ENCODE measurements around the gene FBXL13. TPM values are rescaled to one million over a fixed set of nuclear protein-coding genes. Genes with fewer than 3 reads are reported as not detected.

Gene FBXL13
- total and polyA plus RNA-seq, 2 experiments from 2014 or later: 1.2 to 2.5 TPM

DNA sequence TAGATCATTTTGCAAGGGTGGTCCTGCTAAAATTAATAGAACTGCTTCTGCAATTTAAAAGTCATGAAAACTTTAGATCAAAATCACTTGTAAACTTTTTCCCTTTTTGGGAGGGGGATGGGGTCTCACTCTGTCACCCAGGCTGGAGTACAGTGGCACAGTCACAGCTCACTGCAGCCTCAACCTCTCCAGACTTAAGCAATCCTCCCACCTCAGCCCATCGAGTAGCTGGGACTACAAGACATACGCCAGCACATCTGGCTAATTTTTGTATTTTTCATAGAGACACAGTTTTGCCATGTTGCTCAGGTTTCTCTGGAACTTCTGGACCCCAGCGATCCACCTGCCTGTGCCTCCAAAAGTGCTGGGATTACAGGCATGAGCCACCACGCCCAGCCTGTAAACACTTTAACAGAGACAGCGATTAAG lies 82.1 kb downstream of the FBXL13 start:
- no peaks in the 10 kb centered on the region for H4K20me1 ChIP-seq (replicated peaks; ENCODE audit: insufficient read depth)
- no peak for DNase-seq (ENCODE audit: low spot score)
- H3K9me3 Mint-ChIP-seq: no peaks in the 10 kb centered on the region; the same call in 2 of the 3 replicates
- H3K4me1 Mint-ChIP-seq: no peaks in the 10 kb centered on the region
- no peaks in the 10 kb centered on the region for H3K4me1 ChIP-seq (ENCODE audit: insufficient read depth)
- peaks cover 3% of the 10 kb centered on the region for H3K27me3 Mint-ChIP-seq (ENCODE audit: insufficient read depth, low read depth, poor library complexity)
- H3K36me3 Mint-ChIP-seq (ENCODE audit: low read depth): no peaks in the 10 kb centered on the region
- no peak overlapping the region for H3K4me3 ChIP-seq
- H3K27ac ChIP-seq (ENCODE audit: low read depth): no peak overlapping the region
- no peaks in the 10 kb centered on the region for H3F3A ChIP-seq (replicated peaks; ENCODE audit: low read depth)
- no peak overlapping the region; the same call in 1 of the 2 replicates for H2AFZ ChIP-seq
- 0 out of 2 replicates have a peak, but pooled peaks cover 7% of the 10 kb centered on the region for H3K9me2 ChIP-seq (ENCODE audit: insufficient read depth)
- no peak overlapping the region for H3K4me2 ChIP-seq
- H3K79me2 ChIP-seq (replicated peaks; ENCODE audit: insufficient read depth): no peaks in the 10 kb centered on the region
- no peak overlapping the region for H3K27ac Mint-ChIP-seq
- no peaks in the 10 kb centered on the region for H3K36me3 ChIP-seq (ENCODE audit: insufficient read depth)
- H3K4me3 Mint-ChIP-seq: no peak overlapping the region
- H3K27me3 ChIP-seq (ENCODE audit: insufficient read depth): no peaks in the 10 kb centered on the region
- no peak for ATAC-seq
- TF ChIP-seq ZNF114 (CRISPR knock-in tag; IDR thresholded peaks at IDR 0.05) (no peak), EZH2 (IDR thresholded peaks at IDR 0.05; ENCODE audit: low read depth, unreplicated experiment) (no peak), POLR2AphosphoS5 (IDR thresholded peaks at IDR 0.05; ENCODE audit: low read depth) (no peak), ZNF331 (CRISPR knock-in tag; IDR thresholded peaks at IDR 0.05; ENCODE audit: low read depth) (no peak), NANOG (IDR thresholded peaks at IDR 0.05; ENCODE audit: borderline replicate concordance) (no peak), JUNB (IDR thresholded peaks at IDR 0.05; ENCODE audit: unreplicated experiment) (no peak), EZH2phosphoT487 (IDR thresholded peaks at IDR 0.05; ENCODE audit: unreplicated experiment) (no peak), CREB1 (CRISPR knock-in tag; IDR thresholded peaks at IDR 0.05; ENCODE audit: low read depth) (no peak), STAT1 (IDR thresholded peaks at IDR 0.05; ENCODE audit: unreplicated experiment) (no peak)
- TF ChIP-seq, protein P1, sequence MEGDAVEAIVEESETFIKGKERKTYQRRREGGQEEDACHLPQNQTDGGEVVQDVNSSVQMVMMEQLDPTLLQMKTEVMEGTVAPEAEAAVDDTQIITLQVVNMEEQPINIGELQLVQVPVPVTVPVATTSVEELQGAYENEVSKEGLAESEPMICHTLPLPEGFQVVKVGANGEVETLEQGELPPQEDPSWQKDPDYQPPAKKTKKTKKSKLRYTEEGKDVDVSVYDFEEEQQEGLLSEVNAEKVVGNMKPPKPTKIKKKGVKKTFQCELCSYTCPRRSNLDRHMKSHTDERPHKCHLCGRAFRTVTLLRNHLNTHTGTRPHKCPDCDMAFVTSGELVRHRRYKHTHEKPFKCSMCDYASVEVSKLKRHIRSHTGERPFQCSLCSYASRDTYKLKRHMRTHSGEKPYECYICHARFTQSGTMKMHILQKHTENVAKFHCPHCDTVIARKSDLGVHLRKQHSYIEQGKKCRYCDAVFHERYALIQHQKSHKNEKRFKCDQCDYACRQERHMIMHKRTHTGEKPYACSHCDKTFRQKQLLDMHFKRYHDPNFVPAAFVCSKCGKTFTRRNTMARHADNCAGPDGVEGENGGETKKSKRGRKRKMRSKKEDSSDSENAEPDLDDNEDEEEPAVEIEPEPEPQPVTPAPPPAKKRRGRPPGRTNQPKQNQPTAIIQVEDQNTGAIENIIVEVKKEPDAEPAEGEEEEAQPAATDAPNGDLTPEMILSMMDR (conservative IDR thresholded peaks at IDR 0.05; ENCODE audit: low read depth in 2 of 2): no peak
- TF ChIP-seq, protein P2, sequence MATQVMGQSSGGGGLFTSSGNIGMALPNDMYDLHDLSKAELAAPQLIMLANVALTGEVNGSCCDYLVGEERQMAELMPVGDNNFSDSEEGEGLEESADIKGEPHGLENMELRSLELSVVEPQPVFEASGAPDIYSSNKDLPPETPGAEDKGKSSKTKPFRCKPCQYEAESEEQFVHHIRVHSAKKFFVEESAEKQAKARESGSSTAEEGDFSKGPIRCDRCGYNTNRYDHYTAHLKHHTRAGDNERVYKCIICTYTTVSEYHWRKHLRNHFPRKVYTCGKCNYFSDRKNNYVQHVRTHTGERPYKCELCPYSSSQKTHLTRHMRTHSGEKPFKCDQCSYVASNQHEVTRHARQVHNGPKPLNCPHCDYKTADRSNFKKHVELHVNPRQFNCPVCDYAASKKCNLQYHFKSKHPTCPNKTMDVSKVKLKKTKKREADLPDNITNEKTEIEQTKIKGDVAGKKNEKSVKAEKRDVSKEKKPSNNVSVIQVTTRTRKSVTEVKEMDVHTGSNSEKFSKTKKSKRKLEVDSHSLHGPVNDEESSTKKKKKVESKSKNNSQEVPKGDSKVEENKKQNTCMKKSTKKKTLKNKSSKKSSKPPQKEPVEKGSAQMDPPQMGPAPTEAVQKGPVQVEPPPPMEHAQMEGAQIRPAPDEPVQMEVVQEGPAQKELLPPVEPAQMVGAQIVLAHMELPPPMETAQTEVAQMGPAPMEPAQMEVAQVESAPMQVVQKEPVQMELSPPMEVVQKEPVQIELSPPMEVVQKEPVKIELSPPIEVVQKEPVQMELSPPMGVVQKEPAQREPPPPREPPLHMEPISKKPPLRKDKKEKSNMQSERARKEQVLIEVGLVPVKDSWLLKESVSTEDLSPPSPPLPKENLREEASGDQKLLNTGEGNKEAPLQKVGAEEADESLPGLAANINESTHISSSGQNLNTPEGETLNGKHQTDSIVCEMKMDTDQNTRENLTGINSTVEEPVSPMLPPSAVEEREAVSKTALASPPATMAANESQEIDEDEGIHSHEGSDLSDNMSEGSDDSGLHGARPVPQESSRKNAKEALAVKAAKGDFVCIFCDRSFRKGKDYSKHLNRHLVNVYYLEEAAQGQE (IDR thresholded peaks at IDR 0.05; ENCODE audit: unreplicated experiment): no peak
- TF ChIP-seq, protein P3, sequence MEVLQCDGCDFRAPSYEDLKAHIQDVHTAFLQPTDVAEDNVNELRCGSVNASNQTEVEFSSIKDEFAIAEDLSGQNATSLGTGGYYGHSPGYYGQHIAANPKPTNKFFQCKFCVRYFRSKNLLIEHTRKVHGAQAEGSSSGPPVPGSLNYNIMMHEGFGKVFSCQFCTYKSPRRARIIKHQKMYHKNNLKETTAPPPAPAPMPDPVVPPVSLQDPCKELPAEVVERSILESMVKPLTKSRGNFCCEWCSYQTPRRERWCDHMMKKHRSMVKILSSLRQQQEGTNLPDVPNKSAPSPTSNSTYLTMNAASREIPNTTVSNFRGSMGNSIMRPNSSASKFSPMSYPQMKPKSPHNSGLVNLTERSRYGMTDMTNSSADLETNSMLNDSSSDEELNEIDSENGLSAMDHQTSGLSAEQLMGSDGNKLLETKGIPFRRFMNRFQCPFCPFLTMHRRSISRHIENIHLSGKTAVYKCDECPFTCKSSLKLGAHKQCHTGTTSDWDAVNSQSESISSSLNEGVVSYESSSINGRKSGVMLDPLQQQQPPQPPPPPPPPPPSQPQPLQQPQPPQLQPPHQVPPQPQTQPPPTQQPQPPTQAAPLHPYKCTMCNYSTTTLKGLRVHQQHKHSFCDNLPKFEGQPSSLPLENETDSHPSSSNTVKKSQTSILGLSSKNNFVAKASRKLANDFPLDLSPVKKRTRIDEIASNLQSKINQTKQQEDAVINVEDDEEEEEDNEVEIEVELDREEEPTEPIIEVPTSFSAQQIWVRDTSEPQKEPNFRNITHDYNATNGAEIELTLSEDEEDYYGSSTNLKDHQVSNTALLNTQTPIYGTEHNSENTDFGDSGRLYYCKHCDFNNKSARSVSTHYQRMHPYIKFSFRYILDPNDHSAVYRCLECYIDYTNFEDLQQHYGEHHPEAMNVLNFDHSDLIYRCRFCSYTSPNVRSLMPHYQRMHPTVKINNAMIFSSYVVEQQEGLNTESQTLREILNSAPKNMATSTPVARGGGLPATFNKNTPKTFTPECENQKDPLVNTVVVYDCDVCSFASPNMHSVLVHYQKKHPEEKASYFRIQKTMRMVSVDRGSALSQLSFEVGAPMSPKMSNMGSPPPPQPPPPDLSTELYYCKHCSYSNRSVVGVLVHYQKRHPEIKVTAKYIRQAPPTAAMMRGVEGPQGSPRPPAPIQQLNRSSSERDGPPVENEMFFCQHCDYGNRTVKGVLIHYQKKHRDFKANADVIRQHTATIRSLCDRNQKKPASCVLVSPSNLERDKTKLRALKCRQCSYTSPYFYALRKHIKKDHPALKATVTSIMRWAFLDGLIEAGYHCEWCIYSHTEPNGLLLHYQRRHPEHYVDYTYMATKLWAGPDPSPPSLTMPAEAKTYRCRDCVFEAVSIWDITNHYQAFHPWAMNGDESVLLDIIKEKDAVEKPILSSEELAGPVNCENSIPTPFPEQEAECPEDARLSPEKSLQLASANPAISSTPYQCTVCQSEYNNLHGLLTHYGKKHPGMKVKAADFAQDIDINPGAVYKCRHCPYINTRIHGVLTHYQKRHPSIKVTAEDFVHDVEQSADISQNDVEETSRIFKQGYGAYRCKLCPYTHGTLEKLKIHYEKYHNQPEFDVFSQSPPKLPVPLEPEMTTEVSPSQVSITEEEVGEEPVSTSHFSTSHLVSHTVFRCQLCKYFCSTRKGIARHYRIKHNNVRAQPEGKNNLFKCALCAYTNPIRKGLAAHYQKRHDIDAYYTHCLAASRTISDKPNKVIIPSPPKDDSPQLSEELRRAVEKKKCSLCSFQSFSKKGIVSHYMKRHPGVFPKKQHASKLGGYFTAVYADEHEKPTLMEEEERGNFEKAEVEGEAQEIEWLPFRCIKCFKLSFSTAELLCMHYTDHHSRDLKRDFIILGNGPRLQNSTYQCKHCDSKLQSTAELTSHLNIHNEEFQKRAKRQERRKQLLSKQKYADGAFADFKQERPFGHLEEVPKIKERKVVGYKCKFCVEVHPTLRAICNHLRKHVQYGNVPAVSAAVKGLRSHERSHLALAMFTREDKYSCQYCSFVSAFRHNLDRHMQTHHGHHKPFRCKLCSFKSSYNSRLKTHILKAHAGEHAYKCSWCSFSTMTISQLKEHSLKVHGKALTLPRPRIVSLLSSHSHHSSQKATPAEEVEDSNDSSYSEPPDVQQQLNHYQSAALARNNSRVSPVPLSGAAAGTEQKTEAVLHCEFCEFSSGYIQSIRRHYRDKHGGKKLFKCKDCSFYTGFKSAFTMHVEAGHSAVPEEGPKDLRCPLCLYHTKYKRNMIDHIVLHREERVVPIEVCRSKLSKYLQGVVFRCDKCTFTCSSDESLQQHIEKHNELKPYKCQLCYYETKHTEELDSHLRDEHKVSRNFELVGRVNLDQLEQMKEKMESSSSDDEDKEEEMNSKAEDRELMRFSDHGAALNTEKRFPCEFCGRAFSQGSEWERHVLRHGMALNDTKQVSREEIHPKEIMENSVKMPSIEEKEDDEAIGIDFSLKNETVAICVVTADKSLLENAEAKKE (CRISPR knock-in tag; IDR thresholded peaks at IDR 0.05): no peak
- TF ChIP-seq, protein P4, sequence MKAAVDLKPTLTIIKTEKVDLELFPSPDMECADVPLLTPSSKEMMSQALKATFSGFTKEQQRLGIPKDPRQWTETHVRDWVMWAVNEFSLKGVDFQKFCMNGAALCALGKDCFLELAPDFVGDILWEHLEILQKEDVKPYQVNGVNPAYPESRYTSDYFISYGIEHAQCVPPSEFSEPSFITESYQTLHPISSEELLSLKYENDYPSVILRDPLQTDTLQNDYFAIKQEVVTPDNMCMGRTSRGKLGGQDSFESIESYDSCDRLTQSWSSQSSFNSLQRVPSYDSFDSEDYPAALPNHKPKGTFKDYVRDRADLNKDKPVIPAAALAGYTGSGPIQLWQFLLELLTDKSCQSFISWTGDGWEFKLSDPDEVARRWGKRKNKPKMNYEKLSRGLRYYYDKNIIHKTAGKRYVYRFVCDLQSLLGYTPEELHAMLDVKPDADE (IDR thresholded peaks at IDR 0.05): no peak

Measured in GM23338 (cell line).